ENCODE measurements around the gene C2orf92.

The C2orf92 gene

DNA sequence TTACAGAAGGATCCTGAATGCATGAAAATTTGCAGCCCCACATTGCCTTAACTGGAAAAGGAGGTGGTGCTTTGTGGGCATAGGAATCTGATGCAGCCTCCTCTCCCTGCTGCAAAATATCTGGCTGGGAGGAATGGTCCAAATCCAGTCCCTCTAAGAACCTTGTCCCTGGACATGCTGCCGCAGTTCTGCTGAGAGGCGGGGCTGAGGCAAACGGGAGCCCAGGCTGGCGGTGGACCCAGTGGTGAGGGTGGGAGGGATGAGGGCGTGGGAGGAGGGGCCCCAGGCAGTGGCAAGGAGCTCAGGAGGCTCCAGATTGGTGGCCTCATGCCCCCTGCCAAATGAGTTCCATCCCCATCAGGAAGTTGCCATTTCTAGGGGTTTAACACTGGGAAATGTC is 80.1 kb downstream of the C2orf92 start:
- no peak for DNase-seq

DNA sequence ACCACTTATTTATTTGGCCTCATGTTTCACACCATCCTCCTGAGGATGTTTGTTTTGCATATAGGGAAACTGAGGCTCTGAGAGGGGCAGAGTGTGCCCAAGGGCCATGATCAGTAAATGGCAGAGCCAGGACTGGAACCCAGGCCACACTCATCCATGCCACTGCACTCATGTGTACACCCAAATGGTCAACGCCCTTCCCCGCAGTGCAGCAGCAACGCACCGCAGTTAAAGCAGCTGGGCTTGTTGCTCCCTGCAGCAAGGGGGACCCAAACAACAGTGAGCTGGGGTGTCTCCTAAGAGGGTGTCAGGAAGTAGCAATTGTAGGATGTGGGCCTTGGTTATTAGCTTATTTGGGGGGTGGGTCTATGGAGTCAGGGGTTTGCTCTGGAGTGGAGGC is 80.5 kb downstream of the C2orf92 start:
- DNase-seq = no peak

DNA sequence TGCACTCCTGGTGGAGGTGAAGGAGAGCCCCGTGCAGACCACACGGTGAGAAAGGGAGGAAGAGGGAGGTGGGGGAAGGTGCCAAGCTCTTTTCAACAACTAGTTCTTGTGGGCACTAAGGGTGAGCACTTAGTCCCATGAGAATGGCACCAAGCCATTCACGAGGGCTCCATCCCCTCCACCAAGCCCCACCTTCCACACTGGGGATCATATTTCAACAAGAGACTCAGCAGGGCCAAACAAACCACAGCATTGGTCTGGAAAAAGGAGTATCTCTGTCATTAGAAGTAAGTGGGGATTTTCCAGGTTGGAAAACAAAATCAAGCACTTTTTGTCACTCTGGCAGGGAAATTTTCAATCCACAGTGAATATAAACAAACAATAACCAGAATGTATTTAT is 82.2 kb downstream of the C2orf92 start:
- no peak for DNase-seq
